ENCODE results near the gene OR51A2. TPM values are rescaled to one million over a fixed set of nuclear protein-coding genes. Genes with fewer than 3 reads are reported as not detected.
A peak's percentile ranks its signal among the peaks of the same experiment; 100 is the strongest.
"Not testable (repeated sequence)": the region's sequence is repeated elsewhere in the genome, so short reads cannot be mapped to it uniquely, and the experiment has no call there.

Gene OR51A2, protein sequence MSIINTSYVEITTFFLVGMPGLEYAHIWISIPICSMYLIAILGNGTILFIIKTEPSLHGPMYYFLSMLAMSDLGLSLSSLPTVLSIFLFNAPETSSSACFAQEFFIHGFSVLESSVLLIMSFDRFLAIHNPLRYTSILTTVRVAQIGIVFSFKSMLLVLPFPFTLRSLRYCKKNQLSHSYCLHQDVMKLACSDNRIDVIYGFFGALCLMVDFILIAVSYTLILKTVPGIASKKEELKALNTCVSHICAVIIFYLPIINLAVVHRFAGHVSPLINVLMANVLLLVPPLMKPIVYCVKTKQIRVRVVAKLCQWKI
- not detected in 3 replicates for total RNA-seq
- long read RNA-seq, result 0 reads

DNA sequence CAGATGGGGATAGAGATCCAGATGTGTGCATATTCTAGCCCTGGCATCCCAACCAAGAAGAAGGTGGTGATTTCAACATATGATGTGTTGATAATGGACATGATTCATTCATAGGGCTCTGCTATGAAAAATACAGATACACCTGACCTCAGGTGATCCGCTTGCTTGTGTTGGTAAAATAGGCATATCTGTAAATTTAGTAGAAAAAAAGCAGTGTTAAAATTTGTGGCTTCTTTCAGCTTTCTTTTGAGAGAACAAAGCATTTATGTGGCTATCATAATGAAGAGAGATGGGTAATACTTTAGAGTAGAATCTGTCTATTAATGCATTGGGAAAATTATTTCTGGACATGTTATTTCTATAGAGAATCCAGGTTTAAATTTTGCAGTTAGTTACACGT, at the start of gene OR51A2:
Gene OR51A2 (minus strand): TSS at position 101 of the 400 bp plus-strand sequence. CDS start 0 bp downstream, at position 101.
- H3K4me3 Mint-ChIP-seq (ENCODE audit: unreplicated experiment); H3K9me3 Mint-ChIP-seq (ENCODE audit: low read depth); H3K36me3 Mint-ChIP-seq (ENCODE audit: low read depth); DNase-seq (ENCODE audit: low spot score); H3K27ac Mint-ChIP-seq (ENCODE audit: unreplicated experiment); H3K4me1 Mint-ChIP-seq (ENCODE audit: low read depth): not testable (repeated sequence)
- peaks cover 11% of the 10 kb centered on the region for H3K27me3 Mint-ChIP-seq (ENCODE audit: low read depth)

DNA sequence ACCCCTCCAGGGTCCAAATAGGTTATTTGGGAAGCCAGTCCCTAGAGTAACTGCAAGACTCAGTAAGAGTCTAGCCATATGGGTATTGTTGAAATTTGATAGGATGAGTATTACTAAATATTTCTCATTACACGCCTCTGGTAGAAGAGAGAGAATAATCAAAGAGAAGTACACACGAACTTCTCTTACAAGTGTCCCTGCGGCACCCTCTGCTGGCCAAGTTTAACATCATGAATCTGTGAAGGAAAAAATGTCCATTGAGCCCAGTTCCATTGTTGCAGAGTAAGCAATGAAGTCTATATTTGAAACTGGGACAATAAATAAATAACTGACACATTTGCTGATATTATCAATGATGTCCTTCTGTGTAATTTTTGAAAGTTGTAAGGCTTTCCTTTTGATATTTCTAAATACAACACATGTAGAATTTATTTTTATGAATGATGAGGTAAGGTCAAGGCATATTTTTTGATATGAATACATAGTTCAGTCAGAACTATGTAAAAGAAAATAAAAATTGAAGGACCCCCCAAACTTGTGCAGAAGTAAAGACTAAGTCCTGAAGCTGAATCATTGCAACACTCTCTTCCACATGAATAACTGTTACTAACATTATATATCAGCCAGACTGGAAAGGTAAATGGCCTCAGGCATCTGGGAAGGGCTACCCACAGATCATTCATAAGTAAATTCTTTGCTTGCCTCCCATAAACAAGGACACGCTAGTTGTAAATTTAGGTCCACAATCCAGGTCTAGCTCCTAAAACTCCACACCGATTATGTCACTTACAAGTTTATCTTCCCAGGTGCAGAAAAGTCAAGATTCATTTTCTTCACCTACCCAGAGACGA, 49.1 kb upstream of the OR51A2 start:
- DNase-seq (ENCODE audit: low spot score), result no peak
- H3K4me1 Mint-ChIP-seq (ENCODE audit: low read depth), result no peaks in the 10 kb centered on the region
- peaks cover 26% of the 10 kb centered on the region for H3K27me3 Mint-ChIP-seq (ENCODE audit: low read depth)
- H3K4me3 Mint-ChIP-seq (ENCODE audit: unreplicated experiment), result no peak overlapping the region
- no peak overlapping the region for H3K27ac Mint-ChIP-seq (ENCODE audit: unreplicated experiment)
- H3K9me3 Mint-ChIP-seq (ENCODE audit: low read depth), result no peaks in the 10 kb centered on the region
- TF ChIP-seq CTCF (IDR thresholded peaks at IDR 0.05), result peak; percentile 89
- H3K36me3 Mint-ChIP-seq (ENCODE audit: low read depth), result no peaks in the 10 kb centered on the region

- H3K9me3 Mint-ChIP-seq (ENCODE audit: low read depth), result no peaks in the 10 kb centered on the region
- H3K4me3 Mint-ChIP-seq (ENCODE audit: unreplicated experiment), result no peak within 1 kb of the TSS
- no peak for TF ChIP-seq CTCF (IDR thresholded peaks at IDR 0.05)
- H3K36me3 Mint-ChIP-seq (ENCODE audit: low read depth), result no peaks in the 10 kb centered on the region
- no peak within 1 kb of the TSS for H3K27ac Mint-ChIP-seq (ENCODE audit: unreplicated experiment)
- H3K27me3 Mint-ChIP-seq (ENCODE audit: low read depth), result peaks cover 18% of the 10 kb centered on the region
- DNase-seq (ENCODE audit: low spot score), result no peak
- no peaks in the 10 kb centered on the region for H3K4me1 Mint-ChIP-seq (ENCODE audit: low read depth)
Measured at GRCh38 chr11:4994551-4994950, 39.0 kb upstream of the OR51A2 start, which contains the start of gene OR51L1. Gene OR51L1, plus strand, starts transcription at chr11:4994851. Its CDS starts 4,132 bp downstream, at chr11:4998983.

DNA sequence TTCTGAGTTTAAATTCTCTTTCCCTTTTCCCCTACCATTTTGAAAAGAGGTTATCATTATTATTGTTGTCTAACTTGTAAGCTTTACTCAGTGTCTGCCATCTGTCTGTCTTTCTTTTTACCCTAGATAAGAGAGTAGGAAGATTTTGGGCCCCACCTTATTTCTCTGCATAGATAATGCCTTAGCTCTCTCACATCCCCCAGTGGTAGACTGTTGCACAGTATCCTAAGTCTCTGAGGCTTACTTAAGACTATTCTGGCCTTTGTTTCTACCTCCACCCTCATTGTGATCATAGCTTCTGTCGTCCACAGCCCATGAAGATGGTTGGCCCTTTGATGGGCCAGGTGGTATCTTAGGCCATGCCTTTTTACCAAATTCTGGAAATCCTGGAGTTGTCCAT, 35.5 kb upstream of the OR51A2 start:
- no peak for DNase-seq (ENCODE audit: low spot score)
- Mint-ChIP-seq H3K27me3 (ENCODE audit: low read depth) (peaks cover 15% of the 10 kb centered on the region), H3K4me3 (ENCODE audit: unreplicated experiment) (no peak overlapping the region), H3K9me3 (ENCODE audit: low read depth) (no peaks in the 10 kb centered on the region), H3K36me3 (ENCODE audit: low read depth) (no peaks in the 10 kb centered on the region), H3K27ac (ENCODE audit: unreplicated experiment) (no peak overlapping the region), H3K4me1 (ENCODE audit: low read depth) (no peaks in the 10 kb centered on the region)
- TF ChIP-seq CTCF (IDR thresholded peaks at IDR 0.05), result peak; percentile 52

GRCh38 chr11:4983841-4984240, 28.3 kb upstream of the OR51A2 start:
- no peak for DNase-seq (ENCODE audit: low spot score)
- no peak for TF ChIP-seq CTCF (IDR thresholded peaks at IDR 0.05)
- H3K27me3 Mint-ChIP-seq (ENCODE audit: low read depth), result peaks cover 7% of the 10 kb centered on the region
- no peaks in the 10 kb centered on the region for H3K36me3 Mint-ChIP-seq (ENCODE audit: low read depth)
- H3K4me1 Mint-ChIP-seq (ENCODE audit: low read depth), result no peaks in the 10 kb centered on the region
- H3K27ac Mint-ChIP-seq (ENCODE audit: unreplicated experiment), result no peak overlapping the region
- no peak overlapping the region for H3K4me3 Mint-ChIP-seq (ENCODE audit: unreplicated experiment)
- H3K9me3 Mint-ChIP-seq (ENCODE audit: low read depth), result no peaks in the 10 kb centered on the region

Data from chondrocyte (in vitro differentiated cells).